Stimulated activated naive CD8-positive, alpha-beta T cell treated with anti-CD3 and anti-CD28 coated beads, Interleukin-15, amount 100 ng/mL, for 72 hours (primary cell): ENCODE measurements around the gene SDHB.
A peak's percentile ranks its signal among the peaks of the same experiment; 100 is the strongest.

Experiments
- ATAC-seq: fragments of 150-1000 bp; cut with Tn5 transposase; 2 replicates; pipeline ENCODE4 v1.10.0; 2021; ENCODE audit warnings: mild to moderate bottlenecking, moderate library complexity
- DNase-seq, 2 donors: peaks; one replicate each; pipeline ENCODE4 v3.0.0; 2021 to 2022
- H3K27ac Mint-ChIP-seq, 2 donors: one replicate each; pipeline ENCODE4 v1.8.0; 2022; ENCODE audit warnings: mild to moderate bottlenecking in 2 of 2, mixed read lengths in 2 of 2, moderate library complexity in 2 of 2
- H3K27me3 Mint-ChIP-seq: one replicate; pipeline ENCODE4 v1.8.0; 2022; ENCODE audit warnings: mixed read lengths
- H3K4me1 Mint-ChIP-seq: one replicate; pipeline ENCODE4 v1.8.0; 2022; ENCODE audit warnings: mild to moderate bottlenecking, mixed read lengths
- H3K4me3 Mint-ChIP-seq, 2 donors: one replicate each; pipeline ENCODE4 v1.8.0; 2022; ENCODE audit warnings: mild to moderate bottlenecking in 2 of 2, mixed read lengths in 2 of 2, moderate library complexity in 1 of 2
- H3K9me3 Mint-ChIP-seq, 2 donors: one replicate each; pipeline ENCODE4 v1.8.0; 2022; ENCODE audit warnings: mixed read lengths in 2 of 2

Gene SDHB

GRCh38 chr1:17013491-17014320 lies 40.1 kb downstream of the SDHB start:
- H3K4me1 Mint-ChIP-seq, result peaks cover 28% of the 10 kb centered on the region
- no peak for DNase-seq
- H3K27ac Mint-ChIP-seq, result no peak overlapping the region
- no peaks in the 10 kb centered on the region for H3K9me3 Mint-ChIP-seq
- no peak for ATAC-seq
- H3K4me3 Mint-ChIP-seq, result no peak overlapping the region
- no peaks in the 10 kb centered on the region for H3K27me3 Mint-ChIP-seq

GRCh38 chr1:17012775-17013490 lies 40.9 kb downstream of the SDHB start:
- no peak overlapping the region for H3K4me3 Mint-ChIP-seq
- no peak for DNase-seq
- ATAC-seq, result no peak
- peaks cover 27% of the 10 kb centered on the region for H3K4me1 Mint-ChIP-seq
- H3K27me3 Mint-ChIP-seq, result no peaks in the 10 kb centered on the region
- no peak overlapping the region for H3K27ac Mint-ChIP-seq
- no peaks in the 10 kb centered on the region for H3K9me3 Mint-ChIP-seq

GRCh38 chr1:17011439-17012307 lies 42.2 kb downstream of the SDHB start, which contains the start of gene ATP13A2:
TSS of gene ATP13A2 (minus strand) at chr1:17011928. CDS start at chr1:17011738, 190 bp downstream.
- no peaks in the 10 kb centered on the region for H3K27me3 Mint-ChIP-seq
- ATAC-seq (peak; percentile 99), DNase-seq (peak; percentile 80 to 83)
- H3K9me3 Mint-ChIP-seq, result no peaks in the 10 kb centered on the region
- peaks cover 27% of the 10 kb centered on the region for H3K4me1 Mint-ChIP-seq
- H3K27ac Mint-ChIP-seq, result peak within 1 kb of the TSS; percentile 70 to 89
- H3K4me3 Mint-ChIP-seq, result peak within 1 kb of the TSS; percentile 84 to 90

- Mint-ChIP-seq H3K9me3 (no peaks in the 10 kb centered on the region), H3K4me3 (peak overlapping the region; percentile 84 to 90), H3K4me1 (peaks cover 27% of the 10 kb centered on the region), H3K27ac (peak overlapping the region in 1 of 2 donors; percentile 54), H3K27me3 (no peaks in the 10 kb centered on the region)
- peak in 1 of 2 donors; percentile 7 for DNase-seq
- ATAC-seq, result peak; percentile 1
Measured at GRCh38 chr1:17011092-17011438, 42.8 kb downstream of the SDHB start.

- Mint-ChIP-seq H3K27me3 (no peaks in the 10 kb centered on the region), H3K4me3 (no peak overlapping the region), H3K9me3 (no peaks in the 10 kb centered on the region), H3K27ac (no peak overlapping the region), H3K4me1 (peaks cover 27% of the 10 kb centered on the region)
- DNase-seq (no peak), ATAC-seq (no peak)
Measured at GRCh38 chr1:17009706-17010105, 44.1 kb downstream of the SDHB start.

- DNase-seq (no peak), ATAC-seq (no peak)
- Mint-ChIP-seq H3K27ac (no peak overlapping the region), H3K9me3 (no peaks in the 10 kb centered on the region), H3K27me3 (no peaks in the 10 kb centered on the region), H3K4me1 (peaks cover 27% of the 10 kb centered on the region), H3K4me3 (no peak overlapping the region)
Measured at GRCh38 chr1:17008208-17008855, 45.5 kb downstream of the SDHB start.

- DNase-seq (no peak), ATAC-seq (no peak)
- Mint-ChIP-seq H3K27ac (no peak overlapping the region), H3K27me3 (no peaks in the 10 kb centered on the region), H3K4me1 (peaks cover 20% of the 10 kb centered on the region), H3K4me3 (no peak overlapping the region), H3K9me3 (no peaks in the 10 kb centered on the region)
Measured at GRCh38 chr1:17007121-17007520, 46.7 kb downstream of the SDHB start.

- Mint-ChIP-seq H3K4me1 (peaks cover 9% of the 10 kb centered on the region), H3K4me3 (no peak overlapping the region), H3K27me3 (no peaks in the 10 kb centered on the region), H3K9me3 (no peaks in the 10 kb centered on the region), H3K27ac (no peak overlapping the region)
- DNase-seq (no peak), ATAC-seq (no peak)
Measured at GRCh38 chr1:17005365-17005740, 48.5 kb downstream of the SDHB start.

GRCh38 chr1:17004466-17005364 lies 49.1 kb downstream of the SDHB start:
- Mint-ChIP-seq H3K9me3 (no peaks in the 10 kb centered on the region), H3K4me3 (no peak overlapping the region), H3K27me3 (no peaks in the 10 kb centered on the region), H3K4me1 (peaks cover 2% of the 10 kb centered on the region), H3K27ac (no peak overlapping the region)
- ATAC-seq (no peak), DNase-seq (no peak)

GRCh38 chr1:17002524-17002902 lies 51.3 kb downstream of the SDHB start:
- H3K4me3 Mint-ChIP-seq, result no peak overlapping the region
- no peaks in the 10 kb centered on the region for H3K27me3 Mint-ChIP-seq
- no peak overlapping the region for H3K27ac Mint-ChIP-seq
- no peak for ATAC-seq
- no peaks in the 10 kb centered on the region for H3K4me1 Mint-ChIP-seq
- H3K9me3 Mint-ChIP-seq, result no peaks in the 10 kb centered on the region
- DNase-seq, result no peak

- no peak for DNase-seq
- no peaks in the 10 kb centered on the region for H3K9me3 Mint-ChIP-seq
- H3K27me3 Mint-ChIP-seq, result no peaks in the 10 kb centered on the region
- no peak for ATAC-seq
- no peak overlapping the region for H3K4me3 Mint-ChIP-seq
- no peak overlapping the region for H3K27ac Mint-ChIP-seq
- H3K4me1 Mint-ChIP-seq, result no peaks in the 10 kb centered on the region
Measured at GRCh38 chr1:17001760-17002523, 51.9 kb downstream of the SDHB start.

GRCh38 chr1:16999863-17000262 lies 54.0 kb downstream of the SDHB start:
- no peaks in the 10 kb centered on the region for H3K27me3 Mint-ChIP-seq
- no peak overlapping the region for H3K27ac Mint-ChIP-seq
- no peak for DNase-seq
- H3K4me1 Mint-ChIP-seq, result no peaks in the 10 kb centered on the region
- H3K9me3 Mint-ChIP-seq, result no peaks in the 10 kb centered on the region
- no peak for ATAC-seq
- no peak overlapping the region for H3K4me3 Mint-ChIP-seq

GRCh38 chr1:16998589-16998988 lies 55.2 kb downstream of the SDHB start:
- Mint-ChIP-seq H3K27me3 (no peaks in the 10 kb centered on the region), H3K4me1 (no peaks in the 10 kb centered on the region), H3K27ac (no peak overlapping the region), H3K9me3 (no peaks in the 10 kb centered on the region), H3K4me3 (no peak overlapping the region)
- no peak for DNase-seq
- ATAC-seq, result no peak

- DNase-seq (no peak), ATAC-seq (no peak)
- Mint-ChIP-seq H3K4me3 (no peak overlapping the region), H3K9me3 (no peaks in the 10 kb centered on the region), H3K4me1 (no peaks in the 10 kb centered on the region), H3K27ac (no peak overlapping the region), H3K27me3 (no peaks in the 10 kb centered on the region)
Measured at GRCh38 chr1:16996845-16997244, 57.0 kb downstream of the SDHB start.
